HCT116 (cell line): ENCODE results near the gene SLC35F1.

ENCODE experiments used
- CTCF ChIP-seq, 3 experiments: fragments of 200-600 bp in 1 of 3; sonication (generic) in 1 of 3; IDR thresholded peaks in 2 of 3; conservative IDR thresholded peaks in 1 of 3; 2 replicates each; pipeline ENCODE4 v1.5.1; 2012 to 2017; ENCODE audit warnings: low read depth in 2 of 3, low read length in 2 of 3, antibody characterized with exemption in 1 of 3, borderline replicate concordance in 1 of 3, control low read depth in 1 of 3, mild to moderate bottlenecking in 1 of 3, mixed read lengths in 1 of 3, mixed run types in 1 of 3, moderate library complexity in 1 of 3; ENCODE audit not compliant: insufficient read depth in 1 of 3
- ELF1 ChIP-seq: IDR thresholded peaks from 2 replicates; pipeline ENCODE4 v1.6.1; 2012; ENCODE audit warnings: low read depth, borderline replicate concordance
- EZH2 ChIP-seq: fragments of 200-600 bp; sonication (generic); IDR thresholded peaks from 2 replicates; pipeline ENCODE4 v1.6.1; 2017; ENCODE audit warnings: antibody characterized with exemption, mixed run types
- POLR2A ChIP-seq: IDR thresholded peaks from 2 replicates; pipeline ENCODE4 v1.7.0; 2011; ENCODE audit warnings: borderline replicate concordance; ENCODE audit not compliant: insufficient read depth, insufficient read length; ENCODE audit errors: extremely low read depth
- REST ChIP-seq: IDR thresholded peaks from 2 replicates; pipeline ENCODE4 v1.6.1; 2012; ENCODE audit warnings: low read depth
- TCF7L2 ChIP-seq: IDR thresholded peaks from 2 replicates; pipeline ENCODE4 v1.7.0; 2011; ENCODE audit warnings: borderline replicate concordance, inconsistent platforms; ENCODE audit not compliant: insufficient read depth, insufficient read length; ENCODE audit errors: extremely low read depth

DNA sequence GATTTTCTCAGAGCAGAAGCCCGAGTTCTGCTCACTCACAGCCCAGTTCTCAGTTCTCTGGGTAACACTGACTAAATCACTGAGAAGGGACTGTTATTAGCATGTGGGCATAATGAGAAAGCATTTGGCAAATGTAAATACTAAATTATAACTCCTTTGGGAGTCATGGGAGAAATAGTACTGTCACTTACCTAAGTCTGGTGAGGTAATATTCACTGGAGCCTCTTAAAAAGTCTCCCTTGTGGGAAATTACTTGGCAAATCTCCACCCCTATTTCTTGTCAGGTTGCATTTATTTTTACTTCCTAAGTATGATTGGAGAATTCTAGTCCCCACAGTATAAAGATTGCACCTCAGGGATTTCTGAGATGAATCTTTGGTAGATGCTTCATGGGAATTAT, 254.3 kb downstream of the SLC35F1 start:
- TF ChIP-seq POLR2A, result no peak
- no peak for TF ChIP-seq EZH2
- no peak for TF ChIP-seq CTCF (IDR thresholded peaks at IDR 0.05 in 2 of 3, conservative IDR thresholded peaks at IDR 0.05 in 1 of 3; ENCODE audit: borderline replicate concordance in 1 of 3, insufficient read depth in 1 of 3, low read depth in 2 of 3, low read length in 2 of 3)
- TF ChIP-seq ELF1, result no peak
- no peak for TF ChIP-seq TCF7L2
- TF ChIP-seq REST, result no peak
